Stomach smooth muscle (tissue), 2 donors: ENCODE results near the gene B3GALT2.

Experiments used
- H3K27ac ChIP-seq: one replicate; pipeline ENCODE4 v1.7.0; 2013; ENCODE audit warnings: mild to moderate bottlenecking, low read length, inconsistent platforms
- H3K27me3 ChIP-seq, 2 donors: one replicate each; pipeline ENCODE4 v1.7.0; 2013; ENCODE audit warnings: low read length in 2 of 2; ENCODE audit not compliant: insufficient read depth in 2 of 2, control insufficient read depth in 1 of 2
- H3K36me3 ChIP-seq, 2 donors: one replicate each; pipeline ENCODE4 v1.7.0; 2013; ENCODE audit warnings: low read length in 2 of 2; ENCODE audit not compliant: control insufficient read depth in 2 of 2, insufficient read depth in 2 of 2
- H3K4me1 ChIP-seq: one replicate; pipeline ENCODE4 v1.7.0; 2013; ENCODE audit warnings: low read length; ENCODE audit not compliant: control insufficient read depth, insufficient read depth
- H3K4me3 ChIP-seq, 2 donors: one replicate each; pipeline ENCODE4 v1.7.0; 2013; ENCODE audit warnings: low read length in 2 of 2
- H3K9ac ChIP-seq, 2 donors: one replicate each; pipeline ENCODE4 v1.7.0; 2013; ENCODE audit warnings: low read length in 2 of 2, mild to moderate bottlenecking in 1 of 2
- H3K9me3 ChIP-seq, 2 donors: one replicate each; pipeline ENCODE4 v1.7.0; 2013; ENCODE audit warnings: low read length in 2 of 2; ENCODE audit not compliant: control insufficient read depth in 2 of 2
- donor health status: healthy.
- donor health status: Pancreatic carcinoma.

Gene B3GALT2

DNA sequence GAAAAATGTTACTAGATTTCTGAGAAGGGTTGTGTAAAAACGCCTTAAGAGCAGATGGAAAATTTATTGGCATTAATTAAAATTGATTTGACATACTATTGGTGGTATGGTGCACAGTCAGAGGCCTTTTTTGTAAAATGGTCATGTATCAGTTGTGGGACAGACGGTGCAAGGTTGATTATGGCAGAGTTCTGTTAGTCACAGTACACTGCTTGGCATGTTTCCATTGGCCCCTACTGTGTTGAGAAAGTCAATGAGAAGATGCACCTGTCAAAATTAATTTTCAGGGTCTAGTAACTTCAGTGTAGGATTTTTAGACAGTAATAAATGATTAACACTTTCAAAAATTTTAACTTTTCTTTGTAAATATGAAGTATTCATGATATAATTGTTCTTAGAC lies 4.4 kb downstream of the B3GALT2 start:
- no peaks in the 10 kb centered on the region for H3K36me3 ChIP-seq
- no peaks in the 10 kb centered on the region for H3K9me3 ChIP-seq
- no peak overlapping the region for H3K9ac ChIP-seq
- H3K27ac ChIP-seq = no peak overlapping the region
- H3K27me3 ChIP-seq = no peaks in the 10 kb centered on the region
- peaks cover 8% of the 10 kb centered on the region for H3K4me1 ChIP-seq
- no peak overlapping the region for H3K4me3 ChIP-seq

DNA sequence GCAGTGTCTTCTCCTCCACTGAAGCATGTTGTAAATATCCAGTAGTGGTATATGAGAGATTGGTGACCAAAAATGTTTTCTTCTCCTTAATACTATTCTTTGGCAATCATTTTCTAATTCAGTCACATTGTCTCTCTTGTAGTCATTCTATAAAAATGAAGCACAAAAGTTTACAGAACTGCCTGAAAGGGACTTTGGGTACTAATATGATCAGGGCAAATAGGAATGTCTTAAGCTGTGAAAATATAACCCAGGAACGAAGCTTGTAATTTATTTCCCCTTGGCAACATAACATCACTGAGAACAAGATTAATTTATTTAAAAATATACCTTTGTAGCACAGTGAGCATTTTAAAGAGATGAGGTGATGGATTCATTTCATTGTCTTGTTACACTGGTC lies 4.9 kb downstream of the B3GALT2 start:
- no peak overlapping the region for H3K27ac ChIP-seq
- no peaks in the 10 kb centered on the region for H3K9me3 ChIP-seq
- no peaks in the 10 kb centered on the region for H3K27me3 ChIP-seq
- H3K4me1 ChIP-seq = peaks cover 8% of the 10 kb centered on the region
- H3K36me3 ChIP-seq = no peaks in the 10 kb centered on the region
- H3K4me3 ChIP-seq = no peak overlapping the region
- no peak overlapping the region for H3K9ac ChIP-seq

DNA sequence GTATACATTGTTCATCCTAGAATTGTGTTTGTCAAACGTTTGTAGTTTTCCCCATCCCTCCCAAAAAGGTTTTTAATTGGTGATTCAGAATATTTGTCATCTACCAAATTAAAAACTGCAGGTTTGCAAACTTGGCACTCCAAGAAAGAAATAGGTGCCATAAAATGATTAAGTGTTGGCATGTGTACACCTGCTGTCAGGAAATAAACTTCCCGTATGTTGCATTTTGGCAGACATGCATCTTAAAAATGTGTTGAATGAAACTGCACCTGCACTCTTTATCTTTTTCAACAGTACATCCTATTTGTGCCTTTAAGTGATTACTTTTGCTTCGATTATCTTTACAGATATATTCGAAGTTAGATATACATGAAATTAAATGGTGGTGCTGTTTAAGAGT lies 7.3 kb downstream of the B3GALT2 start:
- H3K27ac ChIP-seq = no peak overlapping the region
- no peak overlapping the region for H3K4me3 ChIP-seq
- no peaks in the 10 kb centered on the region for H3K36me3 ChIP-seq
- peaks cover 2% of the 10 kb centered on the region for H3K4me1 ChIP-seq
- H3K9me3 ChIP-seq = no peaks in the 10 kb centered on the region
- H3K27me3 ChIP-seq = no peaks in the 10 kb centered on the region
- no peak overlapping the region for H3K9ac ChIP-seq

DNA sequence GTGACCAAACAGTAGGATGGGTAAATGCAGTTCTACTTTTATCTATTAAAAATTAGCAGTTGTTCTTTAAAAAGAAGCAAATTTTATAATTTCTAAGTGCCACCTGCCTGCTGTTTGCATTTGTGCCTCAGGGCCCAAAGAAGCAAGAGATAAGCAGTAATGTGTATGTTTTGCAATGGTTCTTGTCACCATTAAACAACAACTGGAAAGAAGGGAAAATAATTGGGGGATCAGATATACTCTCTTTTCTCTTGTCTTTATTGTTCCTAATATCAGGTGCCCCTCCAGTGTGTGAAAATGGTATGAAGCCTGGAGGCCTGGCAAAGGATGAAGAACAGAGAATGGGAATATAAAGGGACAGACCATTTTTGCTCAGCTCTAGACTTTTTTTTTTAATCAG lies 9.6 kb downstream of the B3GALT2 start:
- Histone ChIP-seq H3K27ac (no peak overlapping the region), H3K9ac (no peak overlapping the region), H3K4me3 (no peak overlapping the region), H3K4me1 (no peaks in the 10 kb centered on the region), H3K27me3 (no peaks in the 10 kb centered on the region), H3K36me3 (no peaks in the 10 kb centered on the region), H3K9me3 (no peaks in the 10 kb centered on the region)

DNA sequence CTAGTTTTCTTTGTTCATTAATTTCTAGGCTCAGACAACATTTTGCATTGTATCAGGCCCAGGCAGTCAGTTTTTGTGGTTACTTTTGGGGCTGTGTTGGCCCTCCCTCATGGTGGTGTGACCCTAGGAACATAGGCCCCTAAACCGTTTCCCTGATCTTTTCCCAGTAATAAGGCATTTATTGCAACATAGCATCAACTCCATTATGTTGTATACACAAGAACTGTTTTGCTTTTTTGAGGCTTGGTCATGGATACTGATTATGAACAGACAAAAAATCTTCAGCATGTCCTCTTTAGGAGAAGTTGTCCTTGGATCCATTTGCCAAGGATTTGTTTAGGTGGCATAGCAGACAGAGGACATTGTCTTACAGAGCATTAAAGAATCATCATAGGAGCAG lies 10.3 kb downstream of the B3GALT2 start:
- Histone ChIP-seq H3K9ac (no peak overlapping the region), H3K4me3 (no peak overlapping the region), H3K4me1 (no peaks in the 10 kb centered on the region), H3K36me3 (no peaks in the 10 kb centered on the region), H3K27me3 (no peaks in the 10 kb centered on the region), H3K27ac (no peak overlapping the region), H3K9me3 (no peaks in the 10 kb centered on the region)

DNA sequence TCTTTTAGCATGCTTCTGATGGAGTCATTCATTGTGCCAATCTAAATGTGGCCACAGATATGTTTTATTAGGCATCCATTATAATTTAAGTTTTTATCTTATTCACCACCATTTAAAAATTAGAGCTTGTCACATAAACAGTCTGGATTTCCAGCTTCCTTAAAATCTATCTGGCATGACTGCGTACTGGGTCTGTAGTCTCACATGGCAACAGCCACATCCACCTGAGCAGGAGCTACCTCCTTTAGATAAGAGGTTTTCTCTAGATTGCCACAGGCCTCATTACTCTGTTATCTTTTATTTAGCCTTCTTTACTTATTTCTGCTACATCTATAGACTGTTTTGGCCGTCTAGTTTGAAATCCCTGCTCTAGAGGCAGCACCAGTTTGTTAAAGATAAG lies 29.1 kb downstream of the B3GALT2 start:
- H3K9me3 ChIP-seq = no peaks in the 10 kb centered on the region
- H3K4me3 ChIP-seq = no peak overlapping the region
- no peak overlapping the region for H3K9ac ChIP-seq
- no peak overlapping the region for H3K27ac ChIP-seq
- no peaks in the 10 kb centered on the region for H3K27me3 ChIP-seq
- H3K36me3 ChIP-seq = no peaks in the 10 kb centered on the region
- H3K4me1 ChIP-seq = no peaks in the 10 kb centered on the region

DNA sequence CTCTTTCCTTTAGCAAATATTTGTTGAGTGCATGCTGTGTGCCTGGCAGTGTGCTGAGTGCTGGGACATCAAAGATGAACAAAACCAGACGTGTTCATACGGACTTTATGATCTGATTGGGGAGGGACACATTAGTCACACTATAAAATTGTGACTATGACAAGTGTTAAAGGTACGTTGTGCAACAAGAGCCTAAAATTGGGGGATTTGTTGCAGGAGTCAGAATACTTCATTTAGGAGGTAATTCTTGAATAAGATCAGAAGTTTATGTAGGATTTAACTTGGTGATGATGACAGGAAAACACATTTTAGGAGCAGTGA lies 29.6 kb downstream of the B3GALT2 start:
- no peaks in the 10 kb centered on the region for H3K36me3 ChIP-seq

DNA sequence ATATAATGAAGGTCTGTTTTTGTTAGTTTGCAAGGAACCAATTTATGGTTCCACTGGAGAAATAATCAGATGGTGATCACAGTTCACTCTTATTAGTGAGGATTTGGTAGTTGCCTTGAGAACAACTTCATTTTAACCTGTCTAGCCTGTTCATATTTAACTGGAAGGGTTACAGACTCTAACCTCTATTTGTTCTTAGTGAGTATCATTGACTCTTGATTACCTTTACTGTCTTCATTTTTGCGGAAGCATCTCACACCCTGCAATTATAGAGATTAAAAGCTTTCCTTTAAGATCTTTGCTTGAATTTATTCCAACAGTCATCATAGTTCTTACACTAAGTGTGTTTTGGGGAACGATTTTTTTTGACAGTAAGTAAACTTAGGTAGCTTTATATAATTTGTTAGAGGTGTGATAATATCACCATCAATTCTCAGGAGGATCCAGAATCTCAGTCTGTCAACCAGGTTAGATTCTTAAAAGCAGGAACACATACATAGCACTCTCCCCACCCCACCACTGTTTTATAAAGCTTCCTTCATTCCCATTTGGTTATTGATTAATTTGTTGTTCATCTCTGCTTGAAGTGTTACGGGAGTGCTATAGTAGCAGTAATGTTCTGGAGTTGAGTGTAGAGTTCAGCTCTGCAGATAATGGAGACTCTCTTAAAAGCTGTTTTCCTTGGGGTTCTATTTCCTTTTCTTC lies 30.1 kb downstream of the B3GALT2 start:
- no peaks in the 10 kb centered on the region for H3K27me3 ChIP-seq
- no peak overlapping the region for H3K4me3 ChIP-seq
- H3K9me3 ChIP-seq = no peaks in the 10 kb centered on the region
- H3K36me3 ChIP-seq = peaks cover 2% of the 10 kb centered on the region in 2 donors
- no peak overlapping the region for H3K9ac ChIP-seq
- no peaks in the 10 kb centered on the region for H3K4me1 ChIP-seq
- H3K27ac ChIP-seq = no peak overlapping the region

More for the DNA sequence above, 29.6 kb downstream of the B3GALT2 start:
- H3K9ac ChIP-seq = no peak overlapping the region
- no peak overlapping the region for H3K4me3 ChIP-seq
- no peak overlapping the region for H3K27ac ChIP-seq
- H3K9me3 ChIP-seq = no peaks in the 10 kb centered on the region
- H3K4me1 ChIP-seq = no peaks in the 10 kb centered on the region
- H3K27me3 ChIP-seq = no peaks in the 10 kb centered on the region

DNA sequence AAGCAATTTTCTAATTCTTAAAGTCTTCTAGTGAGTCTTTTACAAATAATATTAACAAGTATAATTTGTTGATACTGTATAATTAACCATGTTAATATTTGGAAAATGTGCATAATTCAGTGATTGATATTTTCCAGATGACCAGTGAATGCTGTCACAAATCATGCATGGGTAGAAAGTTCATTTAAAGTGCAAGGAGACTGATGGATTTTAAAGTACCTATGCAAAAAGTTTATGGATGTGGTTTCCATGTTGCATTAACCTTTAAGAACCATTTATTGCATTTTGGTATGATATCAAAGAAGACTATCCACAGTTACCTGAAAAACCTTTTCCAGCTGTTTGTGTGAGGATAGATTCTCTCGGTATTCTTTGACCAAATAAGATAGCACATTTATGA lies 41.4 kb downstream of the B3GALT2 start:
- Histone ChIP-seq H3K4me3 (no peak overlapping the region), H3K9me3 (no peaks in the 10 kb centered on the region), H3K36me3 (peaks cover 14 to 16% of the 10 kb centered on the region in 2 donors), H3K27me3 (no peaks in the 10 kb centered on the region), H3K9ac (no peak overlapping the region), H3K4me1 (no peaks in the 10 kb centered on the region), H3K27ac (no peak overlapping the region)

DNA sequence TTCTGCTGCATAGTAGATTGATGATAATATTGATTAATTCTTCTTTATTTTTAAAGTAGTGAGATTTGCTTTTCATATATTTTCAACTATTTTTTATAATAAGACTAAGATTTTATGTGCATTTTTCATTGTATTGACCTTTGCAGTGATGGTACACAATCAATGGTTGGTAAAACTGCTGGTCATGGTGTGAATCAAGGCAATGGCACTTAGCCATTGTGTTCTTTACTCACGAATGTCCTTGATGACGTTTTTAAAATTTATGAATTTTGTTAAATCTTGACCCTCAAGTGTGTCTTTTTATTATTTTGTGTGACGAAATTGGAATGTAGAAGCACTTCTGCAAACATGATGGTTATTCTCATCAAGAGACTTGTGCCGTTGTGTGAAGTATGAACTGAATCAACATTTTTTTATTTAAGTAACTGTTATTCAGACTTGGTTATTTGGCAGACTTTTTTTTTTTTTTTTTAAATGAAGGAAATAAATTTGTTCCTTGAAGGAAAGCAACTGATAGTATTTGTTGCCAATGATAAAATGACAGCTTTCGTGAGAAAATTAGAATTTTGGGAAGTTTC lies 42.0 kb downstream of the B3GALT2 start:
- no peaks in the 10 kb centered on the region for H3K9me3 ChIP-seq
- no peak overlapping the region for H3K9ac ChIP-seq
- H3K4me3 ChIP-seq = no peak overlapping the region
- H3K27me3 ChIP-seq = no peaks in the 10 kb centered on the region
- no peak overlapping the region for H3K27ac ChIP-seq
- peaks cover 16 to 20% of the 10 kb centered on the region in 2 donors for H3K36me3 ChIP-seq
- no peaks in the 10 kb centered on the region for H3K4me1 ChIP-seq

DNA sequence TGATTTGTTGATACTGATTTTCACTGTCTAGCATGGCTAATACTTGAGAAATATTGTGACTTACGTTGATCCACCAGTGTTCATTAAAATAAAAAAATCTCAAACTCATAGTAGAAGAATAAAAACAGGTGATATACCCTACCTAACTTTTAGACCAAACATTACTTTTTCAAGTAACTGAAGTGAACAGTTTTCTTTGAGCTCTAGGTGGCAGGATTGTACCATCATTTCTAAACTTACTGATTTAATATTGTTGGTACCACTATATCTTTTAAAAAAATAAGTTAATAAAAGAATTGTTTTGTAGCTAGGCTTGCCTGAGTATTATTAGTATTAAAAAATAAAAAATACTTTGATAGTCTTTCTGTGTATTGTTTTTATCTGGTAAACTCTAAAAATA lies 43.1 kb downstream of the B3GALT2 start:
- Histone ChIP-seq H3K27ac (no peak overlapping the region), H3K27me3 (no peaks in the 10 kb centered on the region), H3K4me1 (no peaks in the 10 kb centered on the region), H3K4me3 (no peak overlapping the region), H3K9ac (no peak overlapping the region), H3K9me3 (no peaks in the 10 kb centered on the region), H3K36me3 (peaks cover 12 to 24% of the 10 kb centered on the region in 2 donors)
